SK-N-SH treated with all-trans-retinoic acid at 6 μM for 48 hours (cell line): ENCODE measurements around the gene IL3RA.

ENCODE experiments used
- ATAC-seq: fragments of 200-7000 bp; cut with Tn5 transposase; 3 replicates; pipeline ENCODE4 v1.9.1; 2020; ENCODE audit warnings: mild to moderate bottlenecking, moderate library complexity
- CREB5 ChIP-seq: fragments of 250-450 bp; sonication (Bioruptor Pico); IDR thresholded peaks from 2 replicates; pipeline ENCODE4 v1.5.1; 2020; ENCODE audit warnings: low read depth, mild to moderate bottlenecking, moderate library complexity
- CSDC2 ChIP-seq: fragments of 250-450 bp; sonication (Bioruptor Pico); IDR thresholded peaks from 2 replicates; pipeline ENCODE4 v1.5.0; 2020; ENCODE audit warnings: mild to moderate bottlenecking, moderate library complexity
- CSRNP3 ChIP-seq: fragments of 250-450 bp; sonication (Bioruptor Pico); IDR thresholded peaks from 2 replicates; pipeline ENCODE4 v1.5.1; 2021; ENCODE audit warnings: mild to moderate bottlenecking, moderate library complexity
- ESRRG ChIP-seq: fragments of 250-450 bp; sonication (Bioruptor Pico); IDR thresholded peaks from 2 replicates; pipeline ENCODE4 v1.6.1; 2021; ENCODE audit warnings: mild to moderate bottlenecking
- ISL1 ChIP-seq: fragments of 250-450 bp; sonication (Bioruptor Pico); IDR thresholded peaks from 2 replicates; pipeline ENCODE4 v2.1.2; 2022; ENCODE audit warnings: mild to moderate bottlenecking, moderate library complexity
- OSR1 ChIP-seq: fragments of 250-450 bp; sonication (Bioruptor Pico); IDR thresholded peaks from 2 replicates; pipeline ENCODE4 v1.8.0; 2022; ENCODE audit warnings: moderate library complexity, mild to moderate bottlenecking, inconsistent platforms
- PATZ1 ChIP-seq: fragments of 250-450 bp; sonication (Bioruptor Pico); IDR thresholded peaks from 2 replicates; pipeline ENCODE4 v1.8.0; 2020; ENCODE audit warnings: mild to moderate bottlenecking, moderate library complexity, borderline replicate concordance
- POU6F1 ChIP-seq: fragments of 250-450 bp; sonication (Bioruptor Pico); IDR thresholded peaks from 2 replicates; pipeline ENCODE4 v1.8.0; 2021; ENCODE audit warnings: low read depth, mild to moderate bottlenecking, moderate library complexity, borderline replicate concordance
- PPARA ChIP-seq: fragments of 250-450 bp; sonication (Bioruptor Pico); IDR thresholded peaks from 2 replicates; pipeline ENCODE4 v1.5.0; 2020; ENCODE audit warnings: mild to moderate bottlenecking, borderline replicate concordance
- RARB ChIP-seq: fragments of 250-450 bp; sonication (Bioruptor Pico); IDR thresholded peaks from 2 replicates; pipeline ENCODE4 v1.8.0; 2021; ENCODE audit warnings: mild to moderate bottlenecking, moderate library complexity
- SNAI2 ChIP-seq: fragments of 250-450 bp; sonication (Bioruptor Pico); IDR thresholded peaks from 2 replicates; pipeline ENCODE4 v1.5.0; 2020; ENCODE audit warnings: mild to moderate bottlenecking, moderate library complexity
- TCF4 ChIP-seq: fragments of 250-450 bp; sonication (Bioruptor Pico); IDR thresholded peaks from 2 replicates; pipeline ENCODE4 v1.8.0; 2021; ENCODE audit warnings: mild to moderate bottlenecking, moderate library complexity, borderline replicate concordance
- TOX ChIP-seq: fragments of 250-450 bp; sonication (Bioruptor Pico); IDR thresholded peaks from 2 replicates; pipeline ENCODE4 v1.8.0; 2021; ENCODE audit warnings: mild to moderate bottlenecking, moderate library complexity, borderline replicate concordance
- TSHZ2 ChIP-seq: fragments of 250-450 bp; sonication (Bioruptor Pico); IDR thresholded peaks from 2 replicates; pipeline ENCODE4 v1.5.0; 2020; ENCODE audit warnings: mild to moderate bottlenecking, moderate library complexity
- ZC3H10 ChIP-seq: fragments of 250-450 bp; sonication (Bioruptor Pico); IDR thresholded peaks from 2 replicates; pipeline ENCODE4 v1.5.1; 2021; ENCODE audit warnings: mild to moderate bottlenecking, moderate library complexity
- ZFP3 ChIP-seq: fragments of 250-450 bp; sonication (Bioruptor Pico); IDR thresholded peaks from 2 replicates; pipeline ENCODE4 v1.5.0; 2020; ENCODE audit warnings: mild to moderate bottlenecking, moderate library complexity
- ZFP30 ChIP-seq: fragments of 450-650 bp; formaldehyde crosslinking; IDR thresholded peaks from 2 replicates; pipeline ENCODE4 v1.5.0; 2022; ENCODE audit warnings: mild to moderate bottlenecking, moderate library complexity
- ZNF565 ChIP-seq: fragments of 450-650 bp; formaldehyde crosslinking; conservative IDR thresholded peaks from 2 replicates; pipeline ENCODE4 v1.5.0; 2020; ENCODE audit warnings: low read depth, mild to moderate bottlenecking, moderate library complexity
- ZNF70 ChIP-seq: fragments of 450-650 bp; formaldehyde crosslinking; IDR thresholded peaks from 2 replicates; pipeline ENCODE4 v1.5.0; 2020; ENCODE audit warnings: mild to moderate bottlenecking, moderate library complexity
- ZNF8 ChIP-seq: fragments of 450-650 bp; formaldehyde crosslinking; IDR thresholded peaks from 2 replicates; pipeline ENCODE4 v1.5.0; 2020; ENCODE audit warnings: mild to moderate bottlenecking, moderate library complexity

Gene IL3RA

GRCh38 chrX:1421433-1422134 lies 85.0 kb downstream of the IL3RA start:
- no peak for TF ChIP-seq TSHZ2 (CRISPR knock-in tag)
- no peak for TF ChIP-seq ZC3H10 (CRISPR knock-in tag)
- TF ChIP-seq CSRNP3 (CRISPR knock-in tag), result no peak
- no peak for TF ChIP-seq ESRRG (CRISPR knock-in tag)
- no peak for TF ChIP-seq ISL1
- TF ChIP-seq ZNF70 (CRISPR knock-in tag), result no peak
- no peak for TF ChIP-seq TOX
- TF ChIP-seq OSR1 (CRISPR knock-in tag), result no peak
- no peak for TF ChIP-seq ZNF565 (CRISPR knock-in tag)
- no peak for TF ChIP-seq PPARA (CRISPR knock-in tag)
- TF ChIP-seq ZFP3 (CRISPR knock-in tag), result no peak
- no peak for ATAC-seq

GRCh38 chrX:1422135-1422465 lies 85.5 kb downstream of the IL3RA start:
- no peak for ATAC-seq
- TF ChIP-seq CREB5 (CRISPR knock-in tag), result no peak
- TF ChIP-seq TCF4 (CRISPR knock-in tag), result no peak
- TF ChIP-seq SNAI2 (CRISPR knock-in tag), result no peak
- TF ChIP-seq ZC3H10 (CRISPR knock-in tag), result no peak

GRCh38 chrX:1423215-1423614 lies 86.6 kb downstream of the IL3RA start:
- no peak for TF ChIP-seq PPARA (CRISPR knock-in tag)
- TF ChIP-seq ZNF8, result no peak
- TF ChIP-seq ISL1, result no peak
- TF ChIP-seq CSDC2, result no peak
- no peak for TF ChIP-seq CREB5 (CRISPR knock-in tag)
- TF ChIP-seq PATZ1 (CRISPR knock-in tag), result no peak
- no peak for TF ChIP-seq OSR1 (CRISPR knock-in tag)
- TF ChIP-seq ZFP30, result no peak
- TF ChIP-seq RARB, result no peak
- TF ChIP-seq TCF4 (CRISPR knock-in tag), result no peak
- TF ChIP-seq TOX, result no peak
- no peak for TF ChIP-seq SNAI2 (CRISPR knock-in tag)
- TF ChIP-seq ESRRG (CRISPR knock-in tag), result no peak
- no peak for TF ChIP-seq POU6F1 (CRISPR knock-in tag)
- TF ChIP-seq ZFP3 (CRISPR knock-in tag), result no peak
- no peak for TF ChIP-seq ZNF565 (CRISPR knock-in tag)
- TF ChIP-seq ZNF70 (CRISPR knock-in tag), result no peak
- no peak for TF ChIP-seq CSRNP3 (CRISPR knock-in tag)
- no peak for TF ChIP-seq TSHZ2 (CRISPR knock-in tag)
- ATAC-seq, result no peak
